ENCODE measurements around the gene HSPG2. TPM values are rescaled to one million over a fixed set of nuclear protein-coding genes. Genes with fewer than 3 reads are reported as not detected.

The HSPG2 gene
- total and polyA plus RNA-seq, 9 of the 15 experiments (the other 6 are each of a cell fraction or from before 2014, with no cell fraction given): 0.14 to 160 (median 15.7) TPM

DNA sequence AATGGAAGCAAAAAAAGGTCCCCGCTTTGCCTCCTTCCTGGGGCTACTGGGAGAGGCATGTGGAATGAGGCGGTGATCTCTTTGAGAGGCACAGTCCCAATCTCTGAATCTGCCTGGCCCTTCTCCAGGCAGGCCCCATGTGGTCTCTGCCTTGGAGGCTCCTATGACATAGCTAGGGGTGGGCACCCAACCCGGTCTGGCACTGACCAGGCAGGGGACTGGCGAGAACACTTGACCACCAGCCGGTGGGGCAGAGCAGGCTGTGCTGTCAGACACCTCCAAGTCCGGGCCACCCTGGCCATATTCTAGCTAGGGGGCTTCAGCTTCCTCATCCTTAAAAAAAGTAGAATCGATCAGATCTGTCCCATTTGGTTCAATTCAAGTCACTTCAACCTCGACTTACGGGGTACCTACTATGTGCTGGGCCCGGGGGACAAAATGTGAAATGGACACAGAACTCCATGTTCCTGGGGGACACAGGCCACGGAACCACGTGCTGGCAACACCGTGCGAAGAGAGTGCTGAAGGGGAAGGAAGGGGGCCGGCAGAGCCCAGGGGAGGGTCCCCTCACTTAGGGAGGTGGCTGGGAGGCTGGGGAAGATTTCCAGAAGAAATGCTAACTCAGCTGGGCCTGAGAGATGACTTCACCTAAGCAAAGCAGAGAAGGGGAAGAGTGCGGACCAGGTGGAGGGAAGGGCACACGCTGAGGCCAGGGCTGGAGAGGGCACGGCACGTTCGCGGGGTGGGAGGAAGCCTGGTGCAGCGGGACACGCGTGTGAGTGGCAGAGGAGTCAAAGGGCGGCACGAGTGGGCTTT lies 33.3 kb downstream of the HSPG2 start (continued):
- TF ChIP-seq MGA (IDR thresholded peaks at IDR 0.05): 0 out of 2 replicates have a peak, but pooled peaks have one; percentile 19
- TF ChIP-seq, protein P1, sequence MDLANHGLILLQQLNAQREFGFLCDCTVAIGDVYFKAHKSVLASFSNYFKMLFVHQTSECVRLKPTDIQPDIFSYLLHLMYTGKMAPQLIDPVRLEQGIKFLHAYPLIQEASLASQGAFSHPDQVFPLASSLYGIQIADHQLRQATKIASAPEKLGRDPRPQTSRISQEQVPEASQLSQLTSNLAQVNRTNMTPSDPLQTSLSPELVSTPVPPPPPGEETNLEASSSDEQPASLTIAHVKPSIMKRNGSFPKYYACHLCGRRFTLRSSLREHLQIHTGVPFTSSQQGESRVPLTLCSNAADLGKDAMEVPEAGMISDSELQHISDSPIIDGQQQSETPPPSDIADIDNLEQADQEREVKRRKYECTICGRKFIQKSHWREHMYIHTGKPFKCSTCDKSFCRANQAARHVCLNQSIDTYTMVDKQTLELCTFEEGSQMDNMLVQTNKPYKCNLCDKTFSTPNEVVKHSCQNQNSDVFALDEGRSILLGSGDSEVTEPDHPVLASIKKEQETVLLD (IDR thresholded peaks at IDR 0.05): no peak
- no peak for TF ChIP-seq ETS2 (tag; IDR thresholded peaks at IDR 0.05; ENCODE audit: borderline replicate concordance, poor library complexity, severe bottlenecking)
- no peak for TF ChIP-seq U2AF2 (optimal IDR thresholded peaks at IDR 0.05; ENCODE audit: low read depth, low read length)
- 0 out of 2 replicates have a peak, but pooled peaks have one; percentile 8 for TF ChIP-seq ETV1 (tag; conservative IDR thresholded peaks at IDR 0.05; ENCODE audit: low read depth)
- TF ChIP-seq ZNF232 (CRISPR knock-in tag; IDR thresholded peaks at IDR 0.05): no peak
- no peak for TF ChIP-seq MCM2 (IDR thresholded peaks at IDR 0.05; ENCODE audit: low read depth)
- 0 out of 2 replicates have a peak, but pooled peaks have one; percentile 1 for TF ChIP-seq ZKSCAN8 (CRISPR knock-in tag; IDR thresholded peaks at IDR 0.05)
- no peak; the same call in 1 of the 2 replicates for TF ChIP-seq BACH1 (tag; IDR thresholded peaks at IDR 0.05)
- no peak for TF ChIP-seq ZNF436 (CRISPR knock-in tag; IDR thresholded peaks at IDR 0.05)
- TF ChIP-seq GMEB1 (CRISPR knock-in tag; IDR thresholded peaks at IDR 0.05): no peak
- no peak for TF ChIP-seq SRSF1 (IDR thresholded peaks at IDR 0.05; ENCODE audit: low read depth, low read length)
